Kidney epithelial cell (primary cell): Measurements from ENCODE around the gene TTLL12. TPM values are rescaled to one million over a fixed set of nuclear protein-coding genes. Genes with fewer than 3 reads are reported as not detected.

Experiments
- DNase-seq: peaks from one replicate; pipeline ENCODE4 v3.0.0-alpha.2; 2010; ENCODE audit warnings: low read depth
- H3K27me3 ChIP-seq: 2 replicates; pipeline ENCODE4 v1.6.0; 2011; ENCODE audit warnings: low read length; ENCODE audit not compliant: control insufficient read depth, insufficient read depth
- H3K36me3 ChIP-seq: 2 replicates; pipeline ENCODE4 v1.5.1; 2011; ENCODE audit warnings: low read length; ENCODE audit not compliant: control insufficient read depth, insufficient read depth
- H3K4me3 ChIP-seq: 2 replicates; pipeline ENCODE4 v1.5.1; 2011; ENCODE audit warnings: low read depth, mild to moderate bottlenecking, control low read depth, low read length
- total RNA-seq: library from RNA; depleted of rRNA; stranded (reverse); fragments of >200 nt; gene quantifications from 2 replicates; pipeline ENCODE4 v1.2.3, GENCODE V29; 2015
- TF ChIP-seq, protein P1 (sequence below): IDR thresholded peaks from 2 replicates; pipeline ENCODE4 v1.5.1; 2011; ENCODE audit warnings: mild to moderate bottlenecking, moderate library complexity, low read length, control low read depth, inconsistent platforms; ENCODE audit not compliant: insufficient read depth, poor library complexity, severe bottlenecking

TTLL12 gene
- total RNA-seq = 46.2 and 55.1 TPM in 2 replicates

DNA sequence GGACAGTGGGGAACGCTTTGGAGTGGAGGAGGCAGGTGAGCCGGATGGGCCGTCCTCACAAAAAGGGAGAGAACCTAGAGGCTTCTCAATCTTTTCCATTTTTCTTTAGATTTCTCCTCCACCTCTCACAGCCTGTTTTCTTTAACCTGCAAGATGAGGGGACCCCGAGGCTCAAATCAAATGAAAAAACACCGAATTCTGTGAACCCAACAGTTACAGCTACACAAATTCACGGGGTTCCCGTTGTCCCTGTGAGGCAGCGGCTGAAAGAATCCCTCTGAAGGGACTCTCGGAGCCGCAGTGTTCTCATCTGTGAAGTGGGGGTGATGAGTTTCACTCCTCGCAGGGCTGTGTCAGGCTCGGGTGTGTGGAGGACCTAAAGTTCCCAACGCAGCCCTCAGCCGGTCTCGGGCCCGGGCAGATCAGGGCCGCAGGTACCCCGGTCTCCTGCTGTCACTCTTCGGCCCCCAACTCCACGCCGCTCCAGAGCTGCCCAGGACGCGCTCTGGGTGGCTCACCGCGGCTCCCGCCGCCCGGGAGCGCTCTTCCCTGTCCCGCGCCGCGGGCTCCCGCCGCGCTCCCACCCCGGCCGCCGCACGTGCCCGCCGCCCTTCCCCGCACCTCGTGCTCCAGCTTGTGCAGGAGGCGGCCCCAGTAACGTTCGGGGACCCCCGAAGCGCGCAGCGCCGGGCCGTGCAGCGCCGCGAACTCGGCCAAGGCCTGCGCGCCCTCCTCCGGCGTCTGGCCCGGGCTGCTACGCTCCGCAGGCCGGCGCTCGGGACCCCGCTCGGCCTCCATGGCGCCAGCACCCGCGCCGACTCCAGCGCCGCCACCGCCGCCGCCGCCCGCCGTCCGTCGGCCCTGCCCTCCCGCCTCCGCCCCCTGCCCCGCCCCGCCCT lies at the start of gene TTLL12:
TSS of gene TTLL12 (minus strand) at position 863 of the 899 bp plus-strand sequence. CDS start at position 798, 65 bp downstream.
- Histone ChIP-seq H3K4me3 (peak within 1 kb of the TSS; percentile 61), H3K27me3 (no peaks in the 10 kb centered on the region), H3K36me3 (no peaks in the 10 kb centered on the region)
- TF ChIP-seq, protein P1, sequence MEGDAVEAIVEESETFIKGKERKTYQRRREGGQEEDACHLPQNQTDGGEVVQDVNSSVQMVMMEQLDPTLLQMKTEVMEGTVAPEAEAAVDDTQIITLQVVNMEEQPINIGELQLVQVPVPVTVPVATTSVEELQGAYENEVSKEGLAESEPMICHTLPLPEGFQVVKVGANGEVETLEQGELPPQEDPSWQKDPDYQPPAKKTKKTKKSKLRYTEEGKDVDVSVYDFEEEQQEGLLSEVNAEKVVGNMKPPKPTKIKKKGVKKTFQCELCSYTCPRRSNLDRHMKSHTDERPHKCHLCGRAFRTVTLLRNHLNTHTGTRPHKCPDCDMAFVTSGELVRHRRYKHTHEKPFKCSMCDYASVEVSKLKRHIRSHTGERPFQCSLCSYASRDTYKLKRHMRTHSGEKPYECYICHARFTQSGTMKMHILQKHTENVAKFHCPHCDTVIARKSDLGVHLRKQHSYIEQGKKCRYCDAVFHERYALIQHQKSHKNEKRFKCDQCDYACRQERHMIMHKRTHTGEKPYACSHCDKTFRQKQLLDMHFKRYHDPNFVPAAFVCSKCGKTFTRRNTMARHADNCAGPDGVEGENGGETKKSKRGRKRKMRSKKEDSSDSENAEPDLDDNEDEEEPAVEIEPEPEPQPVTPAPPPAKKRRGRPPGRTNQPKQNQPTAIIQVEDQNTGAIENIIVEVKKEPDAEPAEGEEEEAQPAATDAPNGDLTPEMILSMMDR = no peak
- DNase-seq = no peak

DNA sequence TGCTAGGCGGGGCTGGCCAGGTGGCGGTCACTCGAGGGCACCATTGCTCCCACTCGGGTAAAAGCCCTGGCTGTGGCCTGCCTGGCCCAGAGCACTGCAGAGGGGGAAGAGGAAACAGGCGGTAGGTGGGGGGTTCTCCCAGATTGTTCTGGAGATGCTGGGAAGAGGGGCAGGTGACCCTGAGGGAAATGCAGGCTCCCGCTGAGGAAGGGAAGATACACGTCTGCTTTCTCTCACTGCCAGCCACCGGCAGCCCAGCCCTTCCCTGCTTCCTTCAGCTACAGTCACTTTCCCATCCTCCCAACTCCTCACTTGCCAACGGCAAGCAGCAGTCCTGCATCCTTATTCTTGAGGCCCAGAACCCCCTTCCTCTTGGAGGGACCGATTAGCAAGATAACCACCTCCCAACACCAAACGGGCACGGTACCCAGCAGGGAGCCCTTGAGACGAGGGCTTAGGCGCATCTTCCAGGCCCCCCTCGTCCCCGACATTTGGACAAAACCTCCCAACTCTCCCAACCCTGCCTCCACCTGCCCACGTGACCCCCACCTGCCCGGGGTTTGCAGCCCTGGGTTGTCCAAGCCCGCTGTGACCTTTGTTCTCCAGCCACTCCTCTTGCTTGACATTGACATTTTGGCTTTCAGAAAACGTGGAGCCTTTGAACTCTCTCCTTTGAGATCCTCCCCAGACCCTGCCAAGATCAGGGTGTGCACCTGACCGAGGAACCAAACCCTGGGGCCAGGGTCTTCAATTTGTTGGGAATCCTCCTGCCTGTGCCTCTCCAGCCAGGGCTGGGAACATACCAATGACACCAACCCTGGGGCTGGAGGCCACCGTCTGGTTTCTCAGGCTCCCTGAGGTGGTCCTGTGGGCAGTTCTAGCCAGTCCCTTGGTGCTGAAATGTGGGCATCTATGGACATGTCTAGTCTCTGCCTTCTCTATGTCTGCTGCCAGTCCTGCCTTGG lies 48.8 kb upstream of the TTLL12 start:
- no peak for DNase-seq
- H3K4me3 ChIP-seq = no peak overlapping the region
- H3K36me3 ChIP-seq = no peaks in the 10 kb centered on the region
- H3K27me3 ChIP-seq = peaks cover 16% of the 10 kb centered on the region
- TF ChIP-seq, protein P1 = no peak

DNA sequence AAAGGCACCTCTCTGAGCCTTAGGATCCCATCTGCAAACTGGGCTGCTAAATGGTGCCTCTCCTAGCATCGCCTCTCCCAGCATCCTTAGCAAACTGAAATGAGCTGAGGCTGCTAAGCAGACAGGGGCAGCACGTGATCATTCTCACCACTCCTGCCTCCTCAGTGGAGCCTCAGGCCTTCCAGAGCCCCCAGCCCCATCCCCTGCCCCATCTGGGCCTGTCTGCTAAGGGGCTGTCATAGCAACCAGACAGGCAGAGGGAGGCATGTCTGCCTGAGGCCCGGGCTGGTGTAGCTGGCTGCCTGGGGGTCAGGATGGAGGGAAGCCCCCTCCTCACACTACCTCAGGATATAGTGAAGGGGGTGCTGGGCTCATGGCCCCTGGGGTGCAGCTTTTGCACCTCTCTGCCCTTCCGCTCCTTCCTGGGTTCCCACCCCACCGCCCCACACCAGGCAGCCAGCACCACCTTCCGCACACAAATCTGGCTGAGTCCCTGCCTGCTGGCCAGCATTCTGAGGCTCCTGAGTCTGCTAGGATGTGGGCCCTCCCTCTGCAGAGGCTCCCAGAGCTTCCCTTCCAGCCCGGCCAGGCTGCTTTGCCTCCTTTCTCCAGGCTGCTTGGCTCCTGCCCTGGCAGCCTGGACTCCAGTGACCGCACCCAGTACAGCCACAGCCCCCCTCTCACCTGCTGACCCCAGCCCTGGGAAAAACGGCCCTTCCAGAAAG lies 47.5 kb upstream of the TTLL12 start:
- peaks cover 16% of the 10 kb centered on the region for H3K27me3 ChIP-seq
- TF ChIP-seq, protein P1 = no peak
- H3K36me3 ChIP-seq = no peaks in the 10 kb centered on the region
- no peak overlapping the region for H3K4me3 ChIP-seq
- DNase-seq = no peak

GRCh38 chr22:43233529-43233928 lies 46.6 kb upstream of the TTLL12 start:
- H3K27me3 ChIP-seq = peaks cover 14% of the 10 kb centered on the region
- no peak for DNase-seq

DNA sequence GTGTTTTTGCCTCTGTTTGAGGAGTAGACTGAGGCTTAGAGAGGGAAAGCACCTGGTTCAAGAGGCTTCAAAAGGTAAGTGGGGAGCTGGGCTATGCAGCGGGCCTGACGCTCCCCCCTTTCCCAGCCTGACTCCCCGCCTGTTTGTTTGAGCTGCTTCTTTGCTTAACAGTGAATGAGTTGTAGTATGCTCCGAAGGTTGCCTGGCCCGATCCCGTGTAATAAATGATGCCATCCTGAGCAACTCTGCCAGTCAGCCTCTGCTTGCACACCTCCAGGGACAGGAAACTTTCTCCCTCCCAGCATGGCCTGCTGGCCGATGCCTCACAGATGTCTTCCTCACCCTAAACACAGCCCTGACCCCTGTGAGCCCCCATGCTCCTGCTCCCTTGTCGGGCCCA lies 45.5 kb upstream of the TTLL12 start:
- peaks cover 16% of the 10 kb centered on the region for H3K27me3 ChIP-seq
- no peak for DNase-seq
- no peaks in the 10 kb centered on the region for H3K36me3 ChIP-seq
- no peak overlapping the region for H3K4me3 ChIP-seq
- TF ChIP-seq, protein P1 = no peak

More at GRCh38 chr22:43233529-43233928, 46.6 kb upstream of the TTLL12 start:
- no peaks in the 10 kb centered on the region for H3K36me3 ChIP-seq
- TF ChIP-seq, protein P1 = no peak
- H3K4me3 ChIP-seq = no peak overlapping the region
